T-helper 1 cell treated with Interleukin-12 subunit alpha and Interleukin-12 subunit beta and Interleukin-4 antibody, amounts not matched to agents 30 μg/mL and 1 μg/mL, for 36 hours (primary cell): ENCODE measurements around the gene PPHLN1.

Experiments used
- H3K27ac Mint-ChIP-seq: one replicate; pipeline ENCODE4 v1.8.0; 2021; ENCODE audit warnings: mild to moderate bottlenecking, mixed read lengths
- H3K27me3 Mint-ChIP-seq: one replicate; pipeline ENCODE4 v1.8.0; 2021; ENCODE audit warnings: low read depth, mixed read lengths
- H3K36me3 Mint-ChIP-seq: one replicate; pipeline ENCODE4 v1.8.0; 2021; ENCODE audit warnings: low read depth, mixed read lengths
- H3K4me1 Mint-ChIP-seq: one replicate; pipeline ENCODE4 v1.8.0; 2021; ENCODE audit warnings: low read depth, mixed read lengths
- H3K4me3 Mint-ChIP-seq: one replicate; pipeline ENCODE4 v1.8.0; 2021; ENCODE audit warnings: mild to moderate bottlenecking, moderate library complexity, mixed read lengths
- H3K9me3 Mint-ChIP-seq: one replicate; pipeline ENCODE4 v1.8.0; 2021; ENCODE audit warnings: mixed read lengths

Gene PPHLN1

GRCh38 chr12:42458575-42458974 is 132.6 kb downstream of the PPHLN1 start:
- Mint-ChIP-seq H3K27me3 (no peaks in the 10 kb centered on the region), H3K9me3 (no peaks in the 10 kb centered on the region), H3K27ac (no peak overlapping the region), H3K36me3 (no peaks in the 10 kb centered on the region), H3K4me3 (no peak overlapping the region), H3K4me1 (no peaks in the 10 kb centered on the region)

- Mint-ChIP-seq H3K27ac (no peak overlapping the region), H3K27me3 (no peaks in the 10 kb centered on the region), H3K36me3 (no peaks in the 10 kb centered on the region), H3K4me3 (no peak overlapping the region), H3K4me1 (no peaks in the 10 kb centered on the region), H3K9me3 (no peaks in the 10 kb centered on the region)
These were observed 133.4 kb downstream of the PPHLN1 start for GRCh38 chr12:42459336-42459847.

DNA sequence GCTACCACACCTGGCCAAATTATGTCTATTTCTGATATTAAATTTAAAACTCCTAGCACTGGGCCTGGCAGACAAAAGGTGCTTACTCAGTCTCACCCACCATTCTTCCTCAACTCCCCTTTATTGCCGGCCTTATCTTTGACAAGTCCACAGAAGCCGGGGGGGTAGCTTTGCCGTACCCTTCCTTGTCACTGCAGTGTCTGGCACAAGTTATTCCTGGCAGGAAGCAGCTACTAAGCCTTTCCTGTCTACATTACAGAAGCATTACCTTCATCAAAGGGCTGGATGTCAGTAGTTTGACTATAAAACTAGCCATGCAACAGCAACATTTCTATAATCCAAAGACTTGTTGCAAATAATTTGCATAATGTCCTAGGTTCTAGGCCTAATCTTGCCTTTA is 136.5 kb downstream of the PPHLN1 start:
- Mint-ChIP-seq H3K4me1 (no peaks in the 10 kb centered on the region), H3K4me3 (no peak overlapping the region), H3K36me3 (no peaks in the 10 kb centered on the region), H3K27ac (no peak overlapping the region), H3K9me3 (no peaks in the 10 kb centered on the region), H3K27me3 (peaks cover 11% of the 10 kb centered on the region)

DNA sequence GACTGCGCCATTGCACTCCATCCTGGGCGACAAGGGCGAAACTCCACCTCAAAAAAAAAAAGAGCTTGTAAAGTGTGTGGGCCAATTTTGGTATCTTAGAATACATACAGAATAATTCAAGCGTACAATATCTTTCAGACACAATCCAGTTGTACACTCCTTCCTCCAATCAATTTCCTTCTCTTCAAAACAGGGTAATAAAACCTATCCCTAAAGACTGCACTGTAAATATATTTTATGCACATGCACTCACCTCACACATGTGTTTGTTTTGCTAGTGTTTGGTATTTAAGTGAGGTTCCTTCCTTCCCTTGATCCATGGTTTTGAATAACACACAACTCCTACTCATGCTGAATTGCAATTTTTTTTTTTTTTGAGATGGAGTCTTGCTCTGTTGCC is 137.7 kb downstream of the PPHLN1 start:
- Mint-ChIP-seq H3K27ac (no peak overlapping the region), H3K27me3 (peaks cover 11% of the 10 kb centered on the region), H3K9me3 (no peaks in the 10 kb centered on the region), H3K4me1 (peaks cover 2% of the 10 kb centered on the region), H3K36me3 (no peaks in the 10 kb centered on the region), H3K4me3 (no peak overlapping the region)

- no peaks in the 10 kb centered on the region for H3K36me3 Mint-ChIP-seq
- H3K27me3 Mint-ChIP-seq, result peaks cover 13% of the 10 kb centered on the region
- no peak overlapping the region for H3K4me3 Mint-ChIP-seq
- no peak overlapping the region for H3K27ac Mint-ChIP-seq
- peaks cover 18% of the 10 kb centered on the region for H3K4me1 Mint-ChIP-seq
- H3K9me3 Mint-ChIP-seq, result no peaks in the 10 kb centered on the region
These were observed 142.4 kb downstream of the PPHLN1 start for GRCh38 chr12:42468341-42468821.

DNA sequence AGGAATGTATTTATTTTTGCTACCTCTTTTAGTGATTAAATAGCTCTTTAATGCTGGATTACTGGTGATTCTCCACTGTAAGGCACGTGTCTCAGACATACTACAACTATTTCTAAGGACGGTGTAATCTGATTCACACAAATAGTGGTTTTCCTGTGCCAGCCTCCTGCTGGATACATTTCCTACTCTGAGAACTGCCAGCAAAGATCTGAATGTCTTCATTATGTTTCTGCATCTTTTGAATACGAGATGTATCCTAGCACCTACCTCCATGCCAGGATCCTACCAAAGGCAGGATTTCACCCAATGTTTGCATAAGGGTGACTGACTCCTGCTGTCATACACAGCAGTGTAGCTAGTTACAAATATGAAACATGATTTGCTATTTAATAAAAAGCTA is 143.0 kb downstream of the PPHLN1 start:
- Mint-ChIP-seq H3K27ac (peak overlapping the region; percentile 17), H3K9me3 (no peaks in the 10 kb centered on the region), H3K4me1 (peaks cover 18% of the 10 kb centered on the region), H3K4me3 (no peak overlapping the region), H3K27me3 (peaks cover 18% of the 10 kb centered on the region), H3K36me3 (no peaks in the 10 kb centered on the region)

DNA sequence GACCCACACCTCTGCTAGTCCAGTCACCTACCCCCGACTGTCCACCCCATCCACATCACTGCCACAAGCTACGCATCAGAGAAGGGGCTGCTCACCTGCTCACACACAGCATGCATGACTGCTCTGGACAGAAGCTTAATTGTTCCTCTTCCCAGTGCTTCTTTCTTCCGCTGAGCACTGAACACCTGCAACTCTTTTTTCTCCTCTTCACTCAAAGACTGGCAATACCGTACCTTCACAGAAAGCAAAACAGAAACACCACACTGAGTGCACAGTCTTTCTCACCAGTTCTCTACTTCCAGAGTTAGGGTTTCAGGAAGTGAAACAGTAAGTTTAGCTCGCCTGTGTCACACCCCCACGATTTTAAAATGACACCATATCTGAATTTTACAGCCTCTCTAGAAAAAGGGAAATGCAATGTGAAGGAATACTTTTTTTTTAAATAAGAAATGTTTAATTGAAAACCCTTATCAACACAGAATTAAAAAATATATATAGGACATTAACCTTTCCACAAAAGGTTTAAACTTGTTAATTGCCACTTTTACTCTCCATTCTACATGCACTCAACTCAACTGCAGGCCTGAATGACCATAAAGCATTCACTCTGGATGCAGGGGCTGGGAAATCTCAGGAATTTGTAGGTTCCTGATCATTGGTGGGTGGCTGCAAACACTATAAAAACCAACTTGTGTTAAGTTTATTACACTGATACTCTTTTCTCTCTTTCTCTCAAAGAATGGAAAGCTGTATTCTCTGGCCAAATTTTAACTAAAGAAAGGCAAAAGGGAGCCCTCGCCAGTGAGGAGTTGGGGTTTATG is 143.6 kb downstream of the PPHLN1 start:
- Mint-ChIP-seq H3K4me3 (peak overlapping the region; percentile 66), H3K4me1 (peaks cover 18% of the 10 kb centered on the region), H3K27me3 (peaks cover 21% of the 10 kb centered on the region), H3K9me3 (no peaks in the 10 kb centered on the region), H3K36me3 (no peaks in the 10 kb centered on the region), H3K27ac (peak overlapping the region; percentile 17)

DNA sequence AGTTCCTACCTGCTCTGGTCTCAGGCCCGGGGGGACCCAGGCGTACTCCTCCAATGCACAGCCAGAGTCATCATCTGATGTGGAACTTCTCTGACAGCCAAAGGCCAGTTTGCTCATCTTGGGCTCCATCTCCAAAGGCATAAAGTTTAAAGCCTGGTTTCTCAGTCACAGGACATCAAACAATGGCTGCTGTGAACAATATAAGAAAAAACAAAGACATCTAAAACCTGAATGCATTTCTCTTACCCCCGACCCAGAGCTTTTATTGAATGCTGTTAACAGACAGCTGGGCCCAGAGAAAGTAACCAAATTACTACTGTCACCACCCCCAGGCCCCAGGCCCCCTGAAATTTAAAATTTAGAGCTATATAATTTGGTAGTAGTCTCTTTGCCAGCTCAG is 146.4 kb downstream of the PPHLN1 start:
- H3K4me3 Mint-ChIP-seq, result no peak overlapping the region
- no peak overlapping the region for H3K27ac Mint-ChIP-seq
- H3K4me1 Mint-ChIP-seq, result peaks cover 18% of the 10 kb centered on the region
- H3K9me3 Mint-ChIP-seq, result no peaks in the 10 kb centered on the region
- H3K36me3 Mint-ChIP-seq, result no peaks in the 10 kb centered on the region
- H3K27me3 Mint-ChIP-seq, result peaks cover 13% of the 10 kb centered on the region

GRCh38 chr12:42473130-42473529 is 147.2 kb downstream of the PPHLN1 start:
- no peaks in the 10 kb centered on the region for H3K9me3 Mint-ChIP-seq
- H3K36me3 Mint-ChIP-seq, result no peaks in the 10 kb centered on the region
- no peak overlapping the region for H3K4me3 Mint-ChIP-seq
- peaks cover 18% of the 10 kb centered on the region for H3K4me1 Mint-ChIP-seq
- H3K27me3 Mint-ChIP-seq, result peaks cover 17% of the 10 kb centered on the region
- no peak overlapping the region for H3K27ac Mint-ChIP-seq

DNA sequence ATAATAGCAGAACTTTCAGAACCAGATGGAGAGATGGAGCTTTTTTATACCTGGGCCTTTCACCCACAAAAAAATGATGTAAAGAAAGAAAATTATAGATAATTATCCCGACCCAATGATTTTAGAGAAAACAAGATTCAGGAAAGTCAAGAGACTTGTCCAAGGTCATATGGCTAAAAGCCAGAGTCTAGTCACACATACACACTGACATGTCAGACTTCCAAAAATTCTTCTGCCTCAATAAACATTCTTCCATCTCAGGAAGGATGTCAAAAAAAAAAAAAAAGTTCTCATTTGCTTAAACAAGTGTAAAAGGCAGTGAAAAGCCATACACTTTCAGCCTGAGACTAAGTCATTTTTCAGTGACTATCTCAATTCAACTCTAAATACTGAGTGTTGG is 147.6 kb downstream of the PPHLN1 start:
- H3K36me3 Mint-ChIP-seq, result no peaks in the 10 kb centered on the region
- peaks cover 16% of the 10 kb centered on the region for H3K4me1 Mint-ChIP-seq
- H3K9me3 Mint-ChIP-seq, result no peaks in the 10 kb centered on the region
- H3K4me3 Mint-ChIP-seq, result no peak overlapping the region
- peaks cover 21% of the 10 kb centered on the region for H3K27me3 Mint-ChIP-seq
- no peak overlapping the region for H3K27ac Mint-ChIP-seq

GRCh38 chr12:42474391-42474790 is 148.4 kb downstream of the PPHLN1 start:
- no peak overlapping the region for H3K4me3 Mint-ChIP-seq

GRCh38 chr12:42475106-42475505 is 149.1 kb downstream of the PPHLN1 start:
- Mint-ChIP-seq H3K9me3 (no peaks in the 10 kb centered on the region), H3K4me3 (no peak overlapping the region), H3K27me3 (peaks cover 35% of the 10 kb centered on the region), H3K4me1 (peaks cover 6% of the 10 kb centered on the region), H3K36me3 (no peaks in the 10 kb centered on the region), H3K27ac (no peak overlapping the region)

More at GRCh38 chr12:42474391-42474790, 148.4 kb downstream of the PPHLN1 start:
- H3K27me3 Mint-ChIP-seq, result peaks cover 30% of the 10 kb centered on the region
- no peak overlapping the region for H3K27ac Mint-ChIP-seq
- H3K4me1 Mint-ChIP-seq, result peaks cover 10% of the 10 kb centered on the region
- no peaks in the 10 kb centered on the region for H3K9me3 Mint-ChIP-seq
- no peaks in the 10 kb centered on the region for H3K36me3 Mint-ChIP-seq

GRCh38 chr12:42477941-42478340 is 152.0 kb downstream of the PPHLN1 start:
- Mint-ChIP-seq H3K4me1 (no peaks in the 10 kb centered on the region), H3K4me3 (no peak overlapping the region), H3K27me3 (peaks cover 60% of the 10 kb centered on the region), H3K9me3 (no peaks in the 10 kb centered on the region), H3K27ac (no peak overlapping the region), H3K36me3 (no peaks in the 10 kb centered on the region)

GRCh38 chr12:42481368-42481767 is 155.4 kb downstream of the PPHLN1 start:
- peaks cover 5% of the 10 kb centered on the region for H3K4me1 Mint-ChIP-seq
- no peaks in the 10 kb centered on the region for H3K9me3 Mint-ChIP-seq
- no peaks in the 10 kb centered on the region for H3K36me3 Mint-ChIP-seq
- no peak overlapping the region for H3K27ac Mint-ChIP-seq
- no peak overlapping the region for H3K4me3 Mint-ChIP-seq
- H3K27me3 Mint-ChIP-seq, result peaks cover 77% of the 10 kb centered on the region

DNA sequence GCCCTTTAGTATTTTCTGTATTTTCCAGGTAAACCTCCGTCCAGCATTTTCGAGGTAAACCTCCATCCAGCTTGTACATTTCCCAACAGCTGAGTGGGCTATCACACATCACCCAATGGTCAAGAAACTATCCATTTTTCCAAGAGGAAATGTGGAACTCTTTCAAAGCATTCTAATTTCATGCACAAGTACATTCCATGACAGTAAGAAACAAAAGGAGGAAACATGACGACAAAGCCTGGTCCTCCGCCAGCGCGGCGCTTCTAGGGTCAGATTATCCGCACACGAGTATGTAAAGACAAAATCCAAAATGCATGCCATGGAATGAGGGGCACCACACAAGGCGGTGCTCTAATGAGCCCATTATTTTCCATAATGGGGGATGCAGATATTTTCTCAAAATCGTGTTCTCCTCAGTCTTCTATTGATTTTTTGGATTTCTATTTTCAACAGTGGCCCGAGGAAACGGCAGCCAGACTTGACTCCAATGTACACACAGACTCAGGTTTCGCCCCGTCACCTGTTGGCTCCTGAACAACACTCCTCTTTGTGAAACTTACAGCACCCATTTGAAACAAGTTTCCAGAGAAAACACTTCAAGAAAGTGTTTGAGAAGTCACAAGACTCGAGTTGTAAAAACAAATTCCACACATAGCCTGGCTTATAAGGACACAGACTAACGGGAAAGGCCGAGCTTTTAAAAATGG is 156.2 kb downstream of the PPHLN1 start:
- H3K4me1 Mint-ChIP-seq, result peaks cover 5% of the 10 kb centered on the region
- H3K27ac Mint-ChIP-seq, result no peak overlapping the region
- peaks cover 85% of the 10 kb centered on the region for H3K27me3 Mint-ChIP-seq
- H3K4me3 Mint-ChIP-seq, result peak overlapping the region; percentile 37
- no peaks in the 10 kb centered on the region for H3K36me3 Mint-ChIP-seq
- no peaks in the 10 kb centered on the region for H3K9me3 Mint-ChIP-seq
